A549 treated with dexamethasone at 1 μM for 4 hours (cell line): ENCODE results near the gene SNPH. TPM values are rescaled to one million over a fixed set of nuclear protein-coding genes. Genes with fewer than 3 reads are reported as not detected.

Experiments used
- total RNA-seq: library from RNA; stranded (reverse); fragments of 200-300 nt; extraction: Qiagen RNA extraction; gene quantifications from 5 replicates; pipeline ENCODE4 v1.2.3, GENCODE V29; 2022

Gene SNPH, protein sequence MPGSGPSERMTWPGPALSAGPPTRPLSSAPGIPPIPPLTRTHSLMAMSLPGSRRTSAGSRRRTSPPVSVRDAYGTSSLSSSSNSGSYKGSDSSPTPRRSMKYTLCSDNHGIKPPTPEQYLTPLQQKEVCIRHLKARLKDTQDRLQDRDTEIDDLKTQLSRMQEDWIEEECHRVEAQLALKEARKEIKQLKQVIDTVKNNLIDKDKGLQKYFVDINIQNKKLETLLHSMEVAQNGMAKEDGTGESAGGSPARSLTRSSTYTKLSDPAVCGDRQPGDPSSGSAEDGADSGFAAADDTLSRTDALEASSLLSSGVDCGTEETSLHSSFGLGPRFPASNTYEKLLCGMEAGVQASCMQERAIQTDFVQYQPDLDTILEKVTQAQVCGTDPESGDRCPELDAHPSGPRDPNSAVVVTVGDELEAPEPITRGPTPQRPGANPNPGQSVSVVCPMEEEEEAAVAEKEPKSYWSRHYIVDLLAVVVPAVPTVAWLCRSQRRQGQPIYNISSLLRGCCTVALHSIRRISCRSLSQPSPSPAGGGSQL
- 3.1 to 4.5 TPM (median 4.2 TPM) in 5 replicates for total RNA-seq

DNA sequence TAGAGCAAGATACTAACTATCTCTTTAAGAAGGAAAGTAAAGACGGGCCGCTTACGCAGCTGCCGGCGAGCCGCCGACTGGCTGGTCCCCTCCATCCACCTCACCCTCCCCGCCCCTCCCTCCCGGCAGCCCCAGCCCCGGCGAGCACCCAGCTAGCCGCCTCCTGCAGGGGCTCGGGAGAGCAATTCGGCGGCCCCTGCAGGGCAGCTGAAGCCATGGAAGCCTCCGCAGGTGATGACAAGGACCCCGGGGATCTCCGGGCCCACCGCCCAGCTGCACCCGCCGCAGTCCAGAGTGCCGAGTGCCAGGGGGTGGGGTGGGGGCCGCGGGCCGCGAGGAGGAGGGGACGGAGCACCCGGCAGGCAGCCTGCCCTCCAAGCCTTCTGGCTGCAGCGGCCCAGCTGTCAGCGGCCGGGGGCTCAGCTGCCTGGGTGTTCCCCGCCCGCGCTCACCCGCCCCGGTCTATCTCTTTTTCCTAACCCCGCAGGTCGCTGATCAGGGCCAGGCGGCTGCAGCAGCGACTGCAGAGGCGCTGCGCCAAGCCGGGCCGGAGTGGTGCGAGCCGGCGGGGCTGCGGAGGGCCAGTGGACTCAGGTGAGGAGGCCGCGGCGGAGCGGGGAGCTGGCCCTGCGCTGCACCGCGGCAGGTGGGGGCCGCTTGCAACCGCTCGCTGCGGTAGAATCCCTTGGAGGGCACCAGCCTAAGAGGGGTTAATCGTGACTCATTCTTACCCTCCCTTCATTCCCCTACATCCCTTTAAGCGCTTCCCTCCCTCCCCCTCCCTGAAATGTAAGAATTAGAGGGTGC, at the start of gene SNPH:
Gene SNPH, plus strand, starts transcription at position 128 of the 807 bp plus-strand sequence. CDS start 29,946 bp downstream, outside the sequence.

DNA sequence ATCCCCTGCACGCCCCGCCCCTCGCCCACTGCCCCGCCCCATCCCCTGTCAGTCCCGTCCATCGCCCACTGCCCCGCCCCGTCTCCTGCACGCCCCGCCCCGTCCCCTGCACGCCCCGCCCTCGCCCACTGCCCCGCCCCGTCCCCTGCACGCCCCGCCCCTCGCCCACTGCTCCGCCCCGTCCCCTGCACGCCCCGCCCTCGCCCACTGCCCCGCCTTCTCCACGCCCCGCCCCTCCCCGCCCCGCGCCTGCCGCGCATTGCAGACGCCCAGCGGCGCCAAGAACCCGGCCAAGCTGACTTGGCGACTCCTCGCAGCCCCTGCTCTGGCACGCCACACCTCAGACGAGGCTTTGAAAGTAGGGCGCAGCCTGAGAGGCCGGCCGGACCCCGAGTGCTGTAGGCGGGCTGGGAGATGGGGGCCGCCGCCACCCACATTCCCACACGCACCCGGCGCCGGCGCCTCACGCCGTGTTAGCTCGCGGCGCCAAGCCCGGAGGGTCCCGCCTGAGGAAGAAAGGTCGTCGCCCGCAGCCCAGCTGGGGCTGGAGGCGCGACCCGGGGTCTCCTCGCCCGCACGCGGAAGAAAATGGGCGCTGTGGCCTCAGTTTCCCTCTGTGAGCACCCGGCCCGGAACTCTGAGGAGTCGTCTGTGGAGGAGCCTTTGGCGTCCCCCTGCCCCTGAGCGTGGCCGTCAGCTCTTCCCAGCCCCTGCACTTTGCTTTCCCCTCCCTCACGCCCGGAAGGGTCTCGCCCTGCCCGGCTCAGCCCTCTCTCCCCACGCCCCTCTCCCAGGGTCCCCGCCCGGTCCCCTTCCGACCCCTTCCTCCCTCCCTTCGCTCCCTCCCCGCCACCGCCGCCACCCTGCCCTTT, 40.1 kb upstream of the SNPH start, which contains the start of gene RAD21L1:
Gene RAD21L1, plus strand, starts transcription at position 262 of the 872 bp plus-strand sequence. CDS start 2,410 bp downstream, outside the sequence.

DNA sequence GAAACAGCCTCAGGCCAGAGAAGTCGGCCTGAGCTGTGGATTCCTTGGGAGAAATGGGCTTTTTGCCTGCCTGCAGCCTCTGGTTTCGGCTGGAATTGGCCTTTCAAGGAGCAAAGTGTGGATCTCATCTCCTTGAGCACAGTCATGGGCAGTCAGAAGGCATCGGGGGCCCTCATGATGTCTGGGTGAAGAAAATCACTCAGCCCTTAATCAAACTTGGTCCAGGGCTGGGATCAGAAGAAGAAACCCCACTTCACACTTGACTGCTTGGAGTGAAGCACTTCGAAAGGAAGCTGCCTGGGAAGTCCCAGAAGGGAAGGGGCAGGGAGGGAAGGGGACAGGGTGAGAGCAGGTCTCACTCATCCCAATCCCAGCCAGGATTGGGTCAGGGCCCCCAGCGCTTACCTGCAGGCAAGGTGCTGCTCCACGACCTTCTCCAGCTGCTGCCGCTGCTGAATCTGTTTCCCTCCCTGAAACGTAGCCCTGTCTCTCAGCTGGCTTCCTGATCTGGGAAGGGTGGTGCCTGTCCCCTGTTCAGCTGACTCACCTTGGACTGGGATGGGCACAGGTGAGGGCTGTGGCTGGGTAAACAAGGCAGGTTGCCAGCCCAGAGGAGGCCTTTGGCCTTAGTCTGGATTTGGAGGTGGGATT, 62.7 kb downstream of the SNPH start, which contains the start of gene SDCBP2:
Gene SDCBP2, minus strand, starts transcription at position 460 of the 651 bp plus-strand sequence. CDS start 8,723 bp downstream, outside the sequence.

Other genes with a start within 250 kb of the SNPH start
- 201 to 274 TPM (median 240 TPM) in 5 replicates for gene PSMF1, start 147.7 kb upstream of the SNPH start, total RNA-seq
- 2.4 to 3.5 TPM (median 3.1 TPM) in 5 replicates for gene TMEM74B, start 81.3 kb upstream of the SNPH start, total RNA-seq
- gene C20orf202, start 62.8 kb upstream of the SNPH start, total RNA-seq = 0.05 to 0.08 TPM (median 0.07 TPM) in 3 of 5 replicates, not detected in the others
- gene RAD21L1, start 40.2 kb upstream of the SNPH start, total RNA-seq = not detected in 5 replicates
- gene SDCBP2, start 62.8 kb downstream of the SNPH start, total RNA-seq = 1.4 to 2.2 TPM (median 1.6 TPM) in 5 replicates
- 450 to 552 TPM (median 545 TPM) in 5 replicates for gene FKBP1A, start 126.8 kb downstream of the SNPH start, total RNA-seq
- gene NSFL1C, start 200.6 kb downstream of the SNPH start, total RNA-seq = 115 to 144 TPM (median 124 TPM) in 5 replicates
- not detected in 5 replicates for gene SIRPB2, start 225.1 kb downstream of the SNPH start, total RNA-seq